ENCODE data around the gene OGFR.

Gene OGFR

GRCh38 chr20:62825986-62826645, 21.5 kb downstream of the OGFR start:
- DNase-seq (ENCODE audit: low spot score) = no peak

- no peak for DNase-seq (ENCODE audit: low spot score)
These were observed 22.1 kb downstream of the OGFR start for GRCh38 chr20:62826646-62827310.

- DNase-seq (ENCODE audit: low spot score) = no peak
These were observed 22.8 kb downstream of the OGFR start for GRCh38 chr20:62827311-62828038.

GRCh38 chr20:62828051-62828450, 23.4 kb downstream of the OGFR start:
- DNase-seq (ENCODE audit: low spot score) = no peak

- DNase-seq (ENCODE audit: low spot score) = no peak
These were observed 24.0 kb downstream of the OGFR start for GRCh38 chr20:62828511-62829230.

GRCh38 chr20:62829231-62830230, 24.9 kb downstream of the OGFR start:
- no peak for DNase-seq (ENCODE audit: low spot score)

- DNase-seq (ENCODE audit: low spot score) = no peak
These were observed 25.6 kb downstream of the OGFR start for GRCh38 chr20:62830251-62830650.

GRCh38 chr20:62830821-62831220, 26.2 kb downstream of the OGFR start:
- DNase-seq (ENCODE audit: low spot score) = no peak

GRCh38 chr20:62831361-62831788, 26.7 kb downstream of the OGFR start:
- DNase-seq (ENCODE audit: low spot score) = no peak

GRCh38 chr20:62831854-62832211, 27.2 kb downstream of the OGFR start:
- no peak for DNase-seq (ENCODE audit: low spot score)

- no peak for DNase-seq (ENCODE audit: low spot score)
These were observed 27.7 kb downstream of the OGFR start for GRCh38 chr20:62832212-62832922.

GRCh38 chr20:62832951-62833391, 28.3 kb downstream of the OGFR start:
- no peak for DNase-seq (ENCODE audit: low spot score)

- no peak for DNase-seq (ENCODE audit: low spot score)
These were observed 30.5 kb downstream of the OGFR start for GRCh38 chr20:62834967-62835730.

GRCh38 chr20:62835931-62836861, 31.6 kb downstream of the OGFR start:
- peak; percentile 72 for DNase-seq (ENCODE audit: low spot score)

- no peak for DNase-seq (ENCODE audit: low spot score)
These were observed 32.4 kb downstream of the OGFR start for GRCh38 chr20:62836967-62837490.

- DNase-seq (ENCODE audit: low spot score) = no peak
These were observed 33.1 kb downstream of the OGFR start for GRCh38 chr20:62837790-62838127.

- DNase-seq (ENCODE audit: low spot score) = peak; percentile 63
These were observed 33.7 kb downstream of the OGFR start for GRCh38 chr20:62838128-62838891.

- DNase-seq (ENCODE audit: low spot score) = no peak
These were observed 34.6 kb downstream of the OGFR start for GRCh38 chr20:62839261-62839660.

Measured in AG20443 (cell line).